Measurements from ENCODE around the gene LATS1. TPM values are rescaled to one million over a fixed set of nuclear protein-coding genes. Genes with fewer than 3 reads are reported as not detected.

LATS1 gene
- total and polyA plus RNA-seq, 2 of the 8 experiments (the other 6 are each of a cell fraction or from before 2014, with no cell fraction given) = 8.9 to 21.7 TPM

GRCh38 chr6:149717255-149717587, 680 bp downstream of the LATS1 start:
- H3K4me3 ChIP-seq (ENCODE audit: extremely low read depth in 1 of 4, insufficient read depth in 2 of 4, low read depth in 3 of 4, low read length in 4 of 4) = peak overlapping the region; percentile 81 to 93 (median 86)
- H2BK20ac ChIP-seq (ENCODE audit: low read length) = no peak overlapping the region
- 3% methylated on average over 9 of the region's 9 CpGs; no CpG with 5 or more reads in 1 of the 2 experiments for WGBS, 2 experiments (ENCODE audit: extremely low coverage in 1 of 2, insufficient coverage in 1 of 2, insufficient read length in 1 of 2, insufficient replicate concordance in 2 of 2, low coverage in 1 of 2, low lambda C conversion rate in 2 of 2, missing lambda C conversion rate in 1 of 2)
- H3K56ac ChIP-seq (replicated peaks; ENCODE audit: insufficient read length, low read depth, low read length) = peak overlapping the region; percentile 97
- H3K4me2 ChIP-seq (ENCODE audit: insufficient read depth in 1 of 2, low read depth in 2 of 2, low read length in 2 of 2) = peak overlapping the region; percentile 90 to 91
- no peak overlapping the region for H3K14ac ChIP-seq (ENCODE audit: insufficient read length)
- peak overlapping the region; percentile 93 for H3K27ac ChIP-seq (ENCODE audit: low read depth, low read length)
- peak overlapping the region; percentile 94 to 98 (median 98) for H3K9ac ChIP-seq (replicated peaks in 1 of 4; ENCODE audit: extremely low read depth in 1 of 4, low read depth in 3 of 4, low read length in 3 of 4)
- H2BK15ac ChIP-seq (ENCODE audit: low read length) = no peak overlapping the region
- H3K4me1 ChIP-seq (replicated peaks in 1 of 4; ENCODE audit: control insufficient read depth in 3 of 4, insufficient read depth in 4 of 4, low read length in 3 of 4) = peaks cover 0 to 4% (median 2%) of the 10 kb centered on the region in 4 experiments; a peak in 3 of 7 replicates
- FAIRE-seq (no peak), DNase-seq (ENCODE audit: low read depth in 1 of 2, low spot score in 2 of 2) (no peak)
- peak overlapping the region; percentile 80 for H4K91ac ChIP-seq (replicated peaks; ENCODE audit: insufficient read length, low read length)
- peaks cover 7 to 60% of the 10 kb centered on the region in 2 experiments for H3K79me2 ChIP-seq (ENCODE audit: control insufficient read depth in 1 of 2, insufficient read depth in 2 of 2, low read length in 2 of 2)
- POLR2A ChIA-PET (ENCODE audit: partially characterized antibody) = interaction anchor here (0.6 to 3.3 kb wide), 22 partner anchors 8 to 546 kb away, joined by 3 to 23 read pairs (median 4); partner anchors contain the start of genes GINM1, KATNA1, LRP11 and NUP43
- H2BK120ac ChIP-seq (replicated peaks; ENCODE audit: low read depth, low read length) = no peak overlapping the region
- H3K23me2 ChIP-seq (ENCODE audit: low read depth, low read length) = peaks cover 4% of the 10 kb centered on the region; the same call in 1 of the 2 replicates
- H2BK12ac ChIP-seq (ENCODE audit: low read depth, low read length) = no peak overlapping the region
- peak overlapping the region; percentile 90 for H2BK5ac ChIP-seq (ENCODE audit: low read depth, low read length)
- peak; percentile 47; the same call in 1 of the 2 replicates for TF ChIP-seq BACH1 (IDR thresholded peaks at IDR 0.05; ENCODE audit: low read length)
- no peak for TF ChIP-seq TBP (IDR thresholded peaks at IDR 0.05; ENCODE audit: low read depth, low read length)
- no peaks in the 10 kb centered on the region for H3K27me3 ChIP-seq (replicated peaks in 1 of 4; ENCODE audit: control insufficient read depth in 3 of 4, extremely low read depth in 1 of 4, insufficient read depth in 3 of 4, low read length in 3 of 4)
- no peaks in the 10 kb centered on the region for H3K9me3 ChIP-seq (ENCODE audit: insufficient read depth in 2 of 2, low read depth in 1 of 2, low read length in 1 of 2)
- 0 out of 2 replicates have a peak overlapping the region, but pooled peaks have one; percentile 43 for H3K18ac ChIP-seq (ENCODE audit: extremely low read depth, low read length)
- H4K20me1 ChIP-seq (replicated peaks in 1 of 2; ENCODE audit: control insufficient read depth in 1 of 2, insufficient read depth in 2 of 2, low read length in 2 of 2) = peaks cover 0 to 4% of the 10 kb centered on the region in 2 experiments
- H3K23ac ChIP-seq (ENCODE audit: insufficient read length) = no peak overlapping the region
- H4K8ac ChIP-seq (ENCODE audit: extremely low read depth, insufficient read depth, low read length) = peak overlapping the region; percentile 100
- no peak overlapping the region for H2AFZ ChIP-seq (ENCODE audit: low read length)
- peaks cover 2% of the 10 kb centered on the region; the same call in 1 of the 2 replicates for H3K79me1 ChIP-seq (ENCODE audit: low read depth, low read length)
- H4K5ac ChIP-seq (ENCODE audit: insufficient read length, low read depth, low read length) = peak overlapping the region; percentile 85
- CTCF ChIA-PET (ENCODE audit: partially characterized antibody) = interaction anchor here (0.6 to 1.5 kb wide), 5 partner anchors 11 to 171 kb away, joined by 3 to 8 read pairs (median 4); no protein-coding TSS in a partner anchor
- peak overlapping the region; percentile 72 for H3K4ac ChIP-seq (replicated peaks; ENCODE audit: insufficient read length, low read depth, low read length)
- H3K36me3 ChIP-seq (ENCODE audit: control insufficient read depth in 2 of 4, insufficient read depth in 4 of 4, low read length in 3 of 4) = no peaks in the 10 kb centered on the region
- no peak overlapping the region for H2AK5ac ChIP-seq (ENCODE audit: low read depth, low read length)

Measured in H1 (cell line).